Erythroblast (primary cell): Measurements from ENCODE around the gene BICDL1.

Source experiments
- GATA1 ChIP-seq: IDR thresholded peaks from 2 replicates; pipeline ENCODE4 v1.6.1; 2011; ENCODE audit warnings: low read depth, mild to moderate bottlenecking, control low read depth, low read length, moderate library complexity
- POLR2A ChIP-seq: IDR thresholded peaks from 2 replicates; pipeline ENCODE4 v1.6.1; 2011; ENCODE audit warnings: mild to moderate bottlenecking, low read length

- TF ChIP-seq POLR2A (no peak), GATA1 (no peak)
Observed at GRCh38 chr12:120089796-120090195, 100.8 kb downstream of the BICDL1 start.
